Heart left ventricle (tissue), 13 donors: ENCODE measurements around the gene SF3B2.

Experiments
- CTCF ChIP-seq, 12 donors: fragments of 200-600 bp; sonication (generic) in 4 of 12; IDR thresholded peaks; one replicate each; pipeline versions ENCODE4 v1.5.0 to v1.8.0; 2018 to 2022; ENCODE audit warnings: antibody characterized with exemption in 12 of 12, mild to moderate bottlenecking in 5 of 12
- POLR2A ChIP-seq, 2 donors: fragments of 450-650 bp; IDR thresholded peaks; one replicate each; pipeline ENCODE4 v1.6.1; 2017; ENCODE audit warnings: antibody characterized with exemption in 2 of 2, mild to moderate bottlenecking in 2 of 2, moderate library complexity in 2 of 2
- donor health status: ischemic (EF 13 %, LVEDD 7.1; RV severe dilation, severe dysfunction).
- donor health status: DM: no; HTN: yes; CAD: no.
- donor health status: DM: no; HTN: no; CAD: no.
- donor health status: ischemic (EF 25% LVEDD 6.9; RV normal size, moderate dysfunction).
- donor health status: ischemic (EF 25% LVEDD 5.7; RV mildly dilated, moderate dysfunction).
- donor health status: ischemic (EF 35%, LVEDD 5.7; RV mildly dilated, moderate dysfunction).
- donor health status: nonischemic (EF 11% LVEDD 7.7; RV severe dilation, severe dysfunction).
- donor health status: DM: yes; HTN: yes; CAD: no.
- donor health status: PGD.
- donor health status: ischemic (EF 29% LVEDD 5.4; RV normal size, mild dysfunction).
- donor health status: nonischemic (EF 23%, LVEDD 6.1; RV moderate dilation, normal function).

GRCh38 chr11:66048547-66049323 is 3.4 kb upstream of the SF3B2 start, which contains the start of gene GAL3ST3:
- no peak for TF ChIP-seq POLR2A (IDR thresholded peaks at IDR 0.05)
- no peak for TF ChIP-seq CTCF (IDR thresholded peaks at IDR 0.05)
